Measurements from ENCODE around the gene SS18L1.

- TF ChIP-seq CTCF (IDR thresholded peaks at IDR 0.05), result no peak
- TF ChIP-seq POLR2A (IDR thresholded peaks at IDR 0.05), result no peak
Measured at GRCh38 chr20:62155428-62156253, 12.1 kb downstream of the SS18L1 start.
